Cerebellar cortex (tissue), 1 donor: ENCODE results near the gene GPN3.
"Not testable (repeated sequence)": the region's sequence is repeated elsewhere in the genome, so short reads cannot be mapped to it uniquely, and the experiment has no call there.

Experiments used
- DNase-seq: peaks from one replicate; pipeline ENCODE4 v3.0.0-alpha.2; 2015; ENCODE audit warnings: low spot score

The GPN3 gene

GRCh38 chr12:110444455-110444854 is 23.6 kb downstream of the GPN3 start:
- DNase-seq, result no peak

GRCh38 chr12:110436231-110436630 is 31.8 kb downstream of the GPN3 start:
- no peak for DNase-seq

GRCh38 chr12:110431957-110432587 is 36.0 kb downstream of the GPN3 start:
- no peak for DNase-seq

GRCh38 chr12:110429676-110430075 is 38.4 kb downstream of the GPN3 start:
- DNase-seq, result not testable (repeated sequence)

GRCh38 chr12:110426406-110426805 is 41.7 kb downstream of the GPN3 start:
- no peak for DNase-seq

GRCh38 chr12:110424237-110424636 is 43.8 kb downstream of the GPN3 start:
- no peak for DNase-seq

- DNase-seq, result no peak
Observed at GRCh38 chr12:110421701-110422100, 46.4 kb downstream of the GPN3 start.

- no peak for DNase-seq
Observed at GRCh38 chr12:110421159-110421661, 46.8 kb downstream of the GPN3 start.

- DNase-seq, result not testable (repeated sequence)
Observed at GRCh38 chr12:110420644-110421043, 47.4 kb downstream of the GPN3 start.

GRCh38 chr12:110417113-110417512 is 50.9 kb downstream of the GPN3 start:
- not testable (repeated sequence) for DNase-seq

GRCh38 chr12:110410086-110410485 is 58.0 kb downstream of the GPN3 start:
- not testable (repeated sequence) for DNase-seq

- DNase-seq, result not testable (repeated sequence)
Observed at GRCh38 chr12:110405126-110405662, 62.9 kb downstream of the GPN3 start.

GRCh38 chr12:110403976-110404682 is 63.9 kb downstream of the GPN3 start:
- peak; percentile 81 for DNase-seq

GRCh38 chr12:110403146-110403975 is 64.7 kb downstream of the GPN3 start, which contains the start of gene ANAPC7:
TSS of gene ANAPC7 (minus strand) at chr12:110403708. CDS start at chr12:110403627, 81 bp downstream.
- peak; percentile 92 for DNase-seq
